OCI-LY1 (cell line): ENCODE data around the gene DOK4.

ENCODE experiments used
- EZH2 ChIP-seq: fragments of 200-600 bp; sonication (generic), shearing (Covaris generic); IDR thresholded peaks from 2 replicates; pipeline ENCODE4 v1.8.0; 2017; ENCODE audit warnings: borderline replicate concordance, mixed run types, mild to moderate bottlenecking, antibody characterized with exemption, low read length, moderate library complexity, mixed read lengths
- TF ChIP-seq, protein P1 (sequence below): fragments of 200-600 bp; sonication (generic), shearing (Covaris generic); IDR thresholded peaks from 2 replicates; pipeline ENCODE4 v1.5.1; 2017; ENCODE audit warnings: mild to moderate bottlenecking, antibody characterized with exemption, low read length, moderate library complexity, mixed read lengths

GRCh38 chr16:57522960-57523359, 36.7 kb upstream of the DOK4 start:
- TF ChIP-seq, protein P1, sequence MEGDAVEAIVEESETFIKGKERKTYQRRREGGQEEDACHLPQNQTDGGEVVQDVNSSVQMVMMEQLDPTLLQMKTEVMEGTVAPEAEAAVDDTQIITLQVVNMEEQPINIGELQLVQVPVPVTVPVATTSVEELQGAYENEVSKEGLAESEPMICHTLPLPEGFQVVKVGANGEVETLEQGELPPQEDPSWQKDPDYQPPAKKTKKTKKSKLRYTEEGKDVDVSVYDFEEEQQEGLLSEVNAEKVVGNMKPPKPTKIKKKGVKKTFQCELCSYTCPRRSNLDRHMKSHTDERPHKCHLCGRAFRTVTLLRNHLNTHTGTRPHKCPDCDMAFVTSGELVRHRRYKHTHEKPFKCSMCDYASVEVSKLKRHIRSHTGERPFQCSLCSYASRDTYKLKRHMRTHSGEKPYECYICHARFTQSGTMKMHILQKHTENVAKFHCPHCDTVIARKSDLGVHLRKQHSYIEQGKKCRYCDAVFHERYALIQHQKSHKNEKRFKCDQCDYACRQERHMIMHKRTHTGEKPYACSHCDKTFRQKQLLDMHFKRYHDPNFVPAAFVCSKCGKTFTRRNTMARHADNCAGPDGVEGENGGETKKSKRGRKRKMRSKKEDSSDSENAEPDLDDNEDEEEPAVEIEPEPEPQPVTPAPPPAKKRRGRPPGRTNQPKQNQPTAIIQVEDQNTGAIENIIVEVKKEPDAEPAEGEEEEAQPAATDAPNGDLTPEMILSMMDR, result no peak
- TF ChIP-seq EZH2, result no peak
